HPDE6-E6E7 (cell line): ENCODE measurements around the gene SLC47A1.
"Not testable (repeated sequence)": the region's sequence is repeated elsewhere in the genome, so short reads cannot be mapped to it uniquely, and the experiment has no call there.

Experiments
- DNase-seq: peaks from one replicate; pipeline ENCODE4 v3.0.0; 2011; ENCODE audit warnings: missing footprints; ENCODE audit errors: extremely low spot score

Gene SLC47A1, protein sequence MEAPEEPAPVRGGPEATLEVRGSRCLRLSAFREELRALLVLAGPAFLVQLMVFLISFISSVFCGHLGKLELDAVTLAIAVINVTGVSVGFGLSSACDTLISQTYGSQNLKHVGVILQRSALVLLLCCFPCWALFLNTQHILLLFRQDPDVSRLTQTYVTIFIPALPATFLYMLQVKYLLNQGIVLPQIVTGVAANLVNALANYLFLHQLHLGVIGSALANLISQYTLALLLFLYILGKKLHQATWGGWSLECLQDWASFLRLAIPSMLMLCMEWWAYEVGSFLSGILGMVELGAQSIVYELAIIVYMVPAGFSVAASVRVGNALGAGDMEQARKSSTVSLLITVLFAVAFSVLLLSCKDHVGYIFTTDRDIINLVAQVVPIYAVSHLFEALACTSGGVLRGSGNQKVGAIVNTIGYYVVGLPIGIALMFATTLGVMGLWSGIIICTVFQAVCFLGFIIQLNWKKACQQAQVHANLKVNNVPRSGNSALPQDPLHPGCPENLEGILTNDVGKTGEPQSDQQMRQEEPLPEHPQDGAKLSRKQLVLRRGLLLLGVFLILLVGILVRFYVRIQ

GRCh38 chr17:19533718-19534561, at the start of gene SLC47A1:
Gene SLC47A1, plus strand, starts transcription at chr17:19533854. Its CDS starts 86 bp downstream, at chr17:19533940.
- DNase-seq = no peak

- no peak for DNase-seq
Observed at GRCh38 chr17:19485800-19486340, 47.8 kb upstream of the SLC47A1 start.

DNA sequence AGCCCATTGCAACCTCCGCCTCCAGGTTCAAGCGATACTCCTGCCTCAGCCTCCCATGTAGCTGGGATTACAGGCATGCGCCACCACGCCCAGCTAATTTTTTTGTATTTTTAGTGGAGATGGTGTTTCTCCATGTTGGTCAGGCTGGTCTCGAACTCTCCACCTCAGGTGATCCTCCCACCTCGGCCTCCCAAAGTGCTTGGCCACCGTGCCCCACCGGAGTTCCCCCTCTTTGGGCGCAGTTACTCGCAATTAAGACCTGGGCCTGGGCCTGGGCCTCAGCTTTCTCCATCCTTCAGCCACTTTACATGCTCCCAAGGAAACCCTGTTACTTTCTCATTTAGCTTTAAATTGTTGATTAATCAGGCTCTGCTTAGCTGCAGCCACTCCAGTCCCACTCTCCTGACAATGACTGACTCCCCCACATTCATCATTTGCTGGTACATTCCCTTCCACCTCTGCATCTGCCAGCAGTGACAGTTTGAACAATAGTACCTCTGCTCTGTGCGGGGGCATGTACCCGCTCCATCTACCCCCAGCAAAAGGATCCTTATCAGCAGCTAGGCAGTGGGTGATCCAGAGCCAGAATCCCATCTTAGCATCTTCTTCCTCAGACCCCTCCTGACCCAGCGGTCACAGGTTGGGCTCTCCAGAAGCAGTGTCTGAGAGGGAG, 47.2 kb upstream of the SLC47A1 start:
- DNase-seq = no peak

DNA sequence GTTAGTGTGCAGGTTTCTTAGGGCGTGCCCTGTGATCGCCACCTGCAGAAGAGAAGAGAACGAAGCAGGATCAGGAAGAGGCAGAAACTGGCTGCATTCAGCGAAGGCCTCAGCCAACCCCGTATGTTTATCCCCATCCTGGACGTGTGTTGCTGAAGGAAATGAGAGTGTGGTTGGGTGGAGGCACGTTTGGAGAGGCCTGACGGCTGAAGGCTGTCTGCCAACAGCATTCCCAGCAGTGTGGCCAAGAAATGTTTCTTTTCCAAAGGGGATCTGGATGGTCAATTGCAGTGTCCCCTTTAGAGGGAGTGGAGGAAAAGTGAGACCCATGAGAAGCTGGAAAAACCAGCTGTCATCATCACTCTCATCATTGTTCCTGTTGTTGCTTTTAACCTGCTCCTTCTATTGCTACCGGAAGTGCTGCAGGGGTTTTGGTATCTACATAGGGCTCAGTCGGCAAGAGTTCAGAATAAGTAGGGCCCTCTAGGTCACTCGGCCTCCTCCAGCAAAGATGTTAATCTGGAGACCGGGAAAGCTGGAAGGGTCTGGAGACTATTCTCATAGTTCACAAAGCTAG, 46.5 kb upstream of the SLC47A1 start:
- no peak for DNase-seq

- no peak for DNase-seq
Observed at GRCh38 chr17:19492141-19492540, 41.5 kb upstream of the SLC47A1 start.

GRCh38 chr17:19494961-19495806, 38.5 kb upstream of the SLC47A1 start:
- no peak for DNase-seq

- no peak for DNase-seq
Observed at GRCh38 chr17:19495828-19496528, 37.7 kb upstream of the SLC47A1 start.

GRCh38 chr17:19497624-19498023, 36.0 kb upstream of the SLC47A1 start:
- no peak for DNase-seq

DNA sequence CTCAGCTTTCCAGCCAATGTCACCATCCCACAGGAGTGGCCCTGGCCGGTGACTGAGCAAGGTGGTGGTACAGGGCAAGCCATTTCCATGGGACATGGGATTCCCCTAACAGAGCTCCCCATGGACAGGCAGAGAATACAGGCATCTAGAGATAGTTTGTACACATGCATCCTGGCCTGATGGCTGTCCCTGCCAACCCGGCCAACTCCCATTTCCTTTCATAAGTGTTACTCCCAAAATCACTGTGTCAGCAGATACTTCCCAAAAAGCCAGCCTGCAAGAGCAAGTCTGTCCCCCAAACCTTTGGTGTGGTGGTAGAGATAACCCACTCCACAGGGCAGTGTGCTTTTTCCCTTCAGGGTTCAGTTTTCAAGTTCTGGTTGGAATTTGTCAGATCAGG, 32.4 kb upstream of the SLC47A1 start:
- DNase-seq = no peak

- DNase-seq = no peak
Observed at GRCh38 chr17:19502517-19502916, 31.1 kb upstream of the SLC47A1 start.

- not testable (repeated sequence) for DNase-seq
Observed at GRCh38 chr17:19505561-19505960, 28.1 kb upstream of the SLC47A1 start.

GRCh38 chr17:19507775-19508576, 25.7 kb upstream of the SLC47A1 start:
- peak; percentile 87 for DNase-seq

- DNase-seq = no peak
Observed at GRCh38 chr17:19508577-19508867, 25.1 kb upstream of the SLC47A1 start.

DNA sequence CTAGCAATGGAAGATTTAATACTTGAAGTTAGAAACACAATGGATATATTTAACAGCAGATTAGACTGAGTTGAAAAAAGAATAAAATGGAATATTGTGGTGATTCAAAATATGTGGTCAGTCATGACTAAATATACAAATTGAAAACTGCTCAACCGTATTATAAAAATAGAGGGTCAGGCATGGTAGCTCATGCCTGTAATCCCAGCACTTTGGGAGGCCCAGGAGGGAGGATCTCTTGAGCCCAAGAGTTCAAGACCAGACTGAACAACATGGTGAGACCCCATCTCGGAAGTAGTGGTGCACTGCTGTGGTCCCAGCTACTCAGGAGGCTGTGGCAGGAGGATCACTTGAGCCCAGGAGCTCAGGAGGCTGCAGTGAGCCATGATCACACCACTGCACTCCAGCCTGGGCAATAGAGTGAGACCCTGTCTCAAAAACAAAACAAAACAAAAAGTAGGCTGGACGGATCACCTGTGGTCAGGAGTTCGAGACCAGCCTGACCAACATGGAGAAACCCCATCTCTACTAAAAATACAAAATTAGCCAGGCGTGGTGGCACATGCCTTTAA, 24.3 kb upstream of the SLC47A1 start:
- DNase-seq = not testable (repeated sequence)

GRCh38 chr17:19510903-19511302, 22.8 kb upstream of the SLC47A1 start:
- no peak for DNase-seq

- no peak for DNase-seq
Observed at GRCh38 chr17:19513897-19514488, 19.7 kb upstream of the SLC47A1 start.

DNA sequence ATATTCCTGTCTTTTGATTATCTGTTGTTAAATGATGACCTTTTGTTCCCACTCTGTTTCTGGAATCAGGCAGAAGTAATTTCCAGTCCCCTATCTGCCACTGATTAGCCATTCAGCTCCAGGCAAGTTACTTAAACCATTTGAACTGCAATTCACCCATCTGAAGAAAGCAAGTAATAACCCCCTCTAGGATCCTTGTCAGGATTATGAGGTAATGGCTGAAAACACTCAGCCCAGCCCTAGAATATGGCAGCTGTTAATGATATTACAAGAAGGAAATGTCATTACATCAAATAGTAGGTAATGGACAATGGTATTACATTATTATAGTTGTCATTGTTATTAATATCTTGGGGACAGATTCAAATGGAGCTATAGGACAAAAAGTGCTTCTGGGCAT, 16.0 kb upstream of the SLC47A1 start:
- no peak for DNase-seq
